Left renal pelvis (tissue), 4 donors: ENCODE results near the gene SMOC1. TPM values are rescaled to one million over a fixed set of nuclear protein-coding genes. Genes with fewer than 3 reads are reported as not detected.

Experiments used
- DNase-seq, 4 donors: peaks; one replicate each; pipeline ENCODE4 v3.0.0-alpha.2; 2013; ENCODE audit warnings: low read depth in 4 of 4, low spot score in 3 of 4
- polyA plus RNA-seq, 4 donors: library from polyadenylated mRNA; unstranded; fragments of 120-200 nt; gene quantifications; one replicate each; pipeline ENCODE4 v1.2.1, GENCODE V29; 2013; ENCODE audit not compliant: insufficient read length in 4 of 4

The SMOC1 gene
- polyA plus RNA-seq, 4 donors: 1.6 to 2.4 (median 2.2) TPM

GRCh38 chr14:69937367-69938081 lies 58.3 kb downstream of the SMOC1 start:
- no peak for DNase-seq

- no peak for DNase-seq
These were observed 59.5 kb downstream of the SMOC1 start for GRCh38 chr14:69938751-69939150.

- DNase-seq: no peak
These were observed 62.8 kb downstream of the SMOC1 start for GRCh38 chr14:69941768-69942742.

GRCh38 chr14:69943084-69943780 lies 64.0 kb downstream of the SMOC1 start:
- DNase-seq: no peak

- DNase-seq: no peak
These were observed 66.1 kb downstream of the SMOC1 start for GRCh38 chr14:69945347-69945746.

DNA sequence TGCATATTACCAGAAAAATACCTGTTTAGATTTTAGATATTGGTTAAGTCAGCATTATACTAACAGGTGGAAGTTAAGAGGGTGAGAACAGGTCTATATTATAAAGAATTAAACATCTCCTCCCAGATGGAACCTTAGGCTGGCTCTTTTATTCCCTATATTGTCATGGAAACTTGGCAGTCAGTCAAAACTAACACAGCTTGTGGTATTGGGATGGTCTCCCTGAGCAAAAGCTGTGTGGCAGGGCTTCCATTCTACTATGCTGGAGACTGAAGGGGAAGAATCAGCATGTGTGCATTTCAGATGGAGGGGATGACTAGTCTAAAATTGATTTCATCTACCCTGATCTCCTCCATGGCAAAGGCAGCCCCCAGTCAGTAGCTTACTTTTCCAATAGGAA lies 66.7 kb downstream of the SMOC1 start:
- DNase-seq: no peak

GRCh38 chr14:69948351-69948750 lies 69.1 kb downstream of the SMOC1 start:
- DNase-seq: no peak

GRCh38 chr14:69951263-69951662 lies 72.0 kb downstream of the SMOC1 start:
- no peak for DNase-seq

- no peak for DNase-seq
These were observed 72.7 kb downstream of the SMOC1 start for GRCh38 chr14:69951935-69952334.

- DNase-seq: no peak
These were observed 74.2 kb downstream of the SMOC1 start for GRCh38 chr14:69953266-69953915.

GRCh38 chr14:69955855-69956845 lies 76.9 kb downstream of the SMOC1 start:
- DNase-seq: no peak

DNA sequence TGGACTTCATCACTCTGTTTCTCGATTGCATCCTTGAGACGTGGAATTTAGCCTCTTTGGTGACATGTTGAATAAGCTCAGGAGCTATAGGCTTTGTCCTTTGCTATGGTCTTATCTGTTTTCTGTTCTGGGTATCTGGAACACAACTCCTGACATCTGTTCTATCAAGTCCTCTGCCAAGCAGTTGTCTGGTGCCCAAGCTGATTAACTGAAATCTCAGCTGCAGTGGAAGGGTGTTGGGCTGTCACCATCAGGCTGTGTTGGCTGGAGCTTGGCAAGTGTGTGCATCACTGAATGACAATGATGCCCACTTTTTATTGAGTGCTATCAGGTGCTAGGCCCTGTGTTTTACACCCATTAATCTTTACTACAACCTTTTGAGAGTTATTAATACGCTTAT lies 77.8 kb downstream of the SMOC1 start:
- DNase-seq: no peak

DNA sequence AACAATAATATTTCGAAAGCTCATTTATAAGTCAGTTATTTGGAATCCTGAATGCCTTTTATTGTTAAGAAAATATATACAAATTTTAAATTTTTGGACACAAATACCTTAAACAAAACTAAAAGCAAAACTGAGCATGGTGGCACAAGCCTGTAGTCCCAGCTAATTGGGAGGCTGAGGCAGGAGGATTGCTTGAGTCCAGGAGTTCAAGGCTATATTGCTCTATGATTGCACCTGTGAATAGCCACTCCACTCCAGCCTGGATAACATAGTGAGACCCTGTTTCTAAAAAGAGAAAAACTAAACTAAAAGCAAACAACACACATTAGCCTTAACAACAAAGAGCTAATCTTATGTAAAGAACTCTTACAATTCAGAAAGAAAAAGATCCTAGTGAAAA lies 78.8 kb downstream of the SMOC1 start:
- DNase-seq: no peak

- DNase-seq: no peak
These were observed 79.9 kb downstream of the SMOC1 start for GRCh38 chr14:69959136-69959535.

- DNase-seq: no peak
These were observed 81.1 kb downstream of the SMOC1 start for GRCh38 chr14:69960296-69960695.

- no peak for DNase-seq
These were observed 84.8 kb downstream of the SMOC1 start for GRCh38 chr14:69963966-69964365.

GRCh38 chr14:69964841-69965240 lies 85.6 kb downstream of the SMOC1 start:
- no peak for DNase-seq

DNA sequence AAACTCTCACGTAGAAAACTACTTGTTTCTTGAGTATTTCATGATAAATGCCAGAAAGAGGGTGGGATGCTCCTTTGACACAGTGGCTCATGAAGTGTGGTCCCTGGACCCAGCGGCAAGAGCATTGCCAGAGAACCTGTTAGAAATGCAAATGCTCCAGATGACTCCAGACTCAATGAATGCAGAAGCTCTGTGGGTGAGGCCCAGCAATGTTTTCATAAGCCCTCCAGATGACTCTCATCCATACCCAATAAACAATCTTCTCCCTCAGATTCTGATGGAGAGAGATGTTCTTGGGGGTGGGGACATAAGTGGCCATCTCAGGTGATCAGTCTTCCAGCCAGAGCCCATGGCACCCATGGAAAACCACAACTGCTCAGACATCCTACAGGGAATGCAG lies 88.9 kb downstream of the SMOC1 start:
- DNase-seq: no peak

DNA sequence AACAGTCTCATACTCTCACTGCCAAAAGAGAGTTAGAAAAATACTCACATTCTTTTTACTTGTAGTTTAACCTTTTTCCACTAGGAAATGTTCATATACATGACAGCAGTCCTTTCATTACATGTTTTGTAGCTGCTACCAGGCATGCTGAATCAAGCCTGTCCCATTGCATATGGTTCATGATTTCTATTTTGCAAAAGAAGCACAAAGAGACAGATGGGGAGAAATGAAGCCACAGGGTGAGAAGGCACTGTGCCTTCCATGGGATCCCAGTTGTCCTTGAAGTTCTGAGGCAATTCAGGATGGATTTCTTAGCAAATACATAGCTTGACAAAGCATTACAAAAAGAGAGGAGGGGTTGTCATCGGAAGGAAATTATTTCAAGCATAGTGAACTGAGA lies 89.5 kb downstream of the SMOC1 start:
- no peak for DNase-seq
